GM21447 (cell line): Measurements from ENCODE around the gene ZC3HAV1.
"Not testable (repeated sequence)": the region's sequence is repeated elsewhere in the genome, so short reads cannot be mapped to it uniquely, and the experiment has no call there.

ENCODE experiments used
- ATAC-seq: cut with Tn5 transposase; IDR thresholded peaks from one replicate; pipeline ENCODE4 v1.9.1; 2021; ENCODE audit not compliant: unreplicated experiment

The ZC3HAV1 gene

GRCh38 chr7:139026551-139026950, 83.0 kb downstream of the ZC3HAV1 start:
- no peak for ATAC-seq

GRCh38 chr7:139025861-139026260, 83.7 kb downstream of the ZC3HAV1 start:
- ATAC-seq, result not testable (repeated sequence)

- ATAC-seq, result no peak
Measured at GRCh38 chr7:139023076-139023475, 86.4 kb downstream of the ZC3HAV1 start.

GRCh38 chr7:139022286-139022685, 87.2 kb downstream of the ZC3HAV1 start:
- ATAC-seq, result no peak

GRCh38 chr7:139018910-139019309, 90.6 kb downstream of the ZC3HAV1 start:
- no peak for ATAC-seq

GRCh38 chr7:139016931-139017511, 92.5 kb downstream of the ZC3HAV1 start:
- peak; percentile 90 for ATAC-seq

GRCh38 chr7:139011373-139011772, 98.1 kb downstream of the ZC3HAV1 start:
- ATAC-seq, result no peak

- ATAC-seq, result no peak
Measured at GRCh38 chr7:139004321-139005090, 105.0 kb downstream of the ZC3HAV1 start.

GRCh38 chr7:138999414-138999813, 110.1 kb downstream of the ZC3HAV1 start:
- no peak for ATAC-seq
